Mucosa of descending colon (tissue), 3 donors: ENCODE results near the gene ARHGEF1. TPM values are rescaled to one million over a fixed set of nuclear protein-coding genes. Genes with fewer than 3 reads are reported as not detected.

ENCODE experiments used
- ATAC-seq: fragments of 200-7000 bp; cut with Tn5 transposase; one replicate; pipeline ENCODE4 v1.9.1; 2020; ENCODE audit warnings: mild to moderate bottlenecking, moderate library complexity
- DNase-seq, 3 donors: peaks; one replicate each; pipeline ENCODE4 v3.0.0-alpha.2; 2020
- H3K36me3 ChIP-seq: fragments of 200-600 bp; one replicate; pipeline ENCODE4 v1.8.0; 2021; ENCODE audit warnings: low read depth, mild to moderate bottlenecking
- H3K4me1 ChIP-seq: fragments of 200-600 bp; one replicate; pipeline ENCODE4 v1.8.0; 2021; ENCODE audit warnings: low read depth, mild to moderate bottlenecking
- H3K4me3 ChIP-seq: fragments of 200-600 bp; one replicate; pipeline ENCODE4 v1.8.0; 2021; ENCODE audit warnings: mild to moderate bottlenecking
- H3K9me3 ChIP-seq: fragments of 200-600 bp; one replicate; pipeline ENCODE4 v1.8.0; 2021; ENCODE audit warnings: mild to moderate bottlenecking
- intact Hi-C, 2 donors: fragments of 100-400 bp; cut with DNase I in 1 of 2; cut with micrococcal nuclease in 1 of 2; formaldehyde crosslinking; loops; one replicate each; pipeline versions ENCODE4 v1.11.0 to v1.11.1; 2022; cut with DNase I, micrococcal nuclease
- total RNA-seq, 3 donors: library from RNA; stranded (reverse); fragmentation: NEBNext Ultra II Directional in 2 of 3; extraction: Animal tissue kit (Norgen Biotek cat#: 25700) in 2 of 3; gene quantifications; one replicate each; pipeline versions ENCODE4 v1.2.1 to v1.2.4, GENCODE V29; 2021 to 2023
- TF ChIP-seq, protein P1 (sequence below): fragments of 200-600 bp; IDR thresholded peaks from one replicate; pipeline ENCODE4 v1.8.0; 2022; ENCODE audit warnings: antibody characterized with exemption, mild to moderate bottlenecking
- donor health status: DM: no; HTN: no; CAD: no; lungs with moderate emphysema.
- donor health status: DM: no; HTN: no; CAD: no.
- donor health status: DM: no; HTN: yes; CAD: no.

Gene ARHGEF1
- total RNA-seq, 3 donors from 2014 or later: 84.9 to 125 (median 92.3) TPM

GRCh38 chr19:41859618-41860418 lies 23.2 kb upstream of the ARHGEF1 start, which contains the start of gene RPS19:
Gene RPS19 (plus strand): TSS chr19:41860255. CDS start chr19:41860775, 520 bp downstream.
- ATAC-seq (peak; percentile 94), DNase-seq (peak; percentile 98 to 99 (median 99))
- no peaks in the 10 kb centered on the region for H3K9me3 ChIP-seq
- H3K4me1 ChIP-seq: peaks cover 26% of the 10 kb centered on the region
- TF ChIP-seq, protein P1, sequence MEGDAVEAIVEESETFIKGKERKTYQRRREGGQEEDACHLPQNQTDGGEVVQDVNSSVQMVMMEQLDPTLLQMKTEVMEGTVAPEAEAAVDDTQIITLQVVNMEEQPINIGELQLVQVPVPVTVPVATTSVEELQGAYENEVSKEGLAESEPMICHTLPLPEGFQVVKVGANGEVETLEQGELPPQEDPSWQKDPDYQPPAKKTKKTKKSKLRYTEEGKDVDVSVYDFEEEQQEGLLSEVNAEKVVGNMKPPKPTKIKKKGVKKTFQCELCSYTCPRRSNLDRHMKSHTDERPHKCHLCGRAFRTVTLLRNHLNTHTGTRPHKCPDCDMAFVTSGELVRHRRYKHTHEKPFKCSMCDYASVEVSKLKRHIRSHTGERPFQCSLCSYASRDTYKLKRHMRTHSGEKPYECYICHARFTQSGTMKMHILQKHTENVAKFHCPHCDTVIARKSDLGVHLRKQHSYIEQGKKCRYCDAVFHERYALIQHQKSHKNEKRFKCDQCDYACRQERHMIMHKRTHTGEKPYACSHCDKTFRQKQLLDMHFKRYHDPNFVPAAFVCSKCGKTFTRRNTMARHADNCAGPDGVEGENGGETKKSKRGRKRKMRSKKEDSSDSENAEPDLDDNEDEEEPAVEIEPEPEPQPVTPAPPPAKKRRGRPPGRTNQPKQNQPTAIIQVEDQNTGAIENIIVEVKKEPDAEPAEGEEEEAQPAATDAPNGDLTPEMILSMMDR: peak; percentile 58
- intact Hi-C loops: no loop called here
- H3K36me3 ChIP-seq: peaks cover 3% of the 10 kb centered on the region
- H3K4me3 ChIP-seq: peak within 1 kb of the TSS; percentile 97

DNA sequence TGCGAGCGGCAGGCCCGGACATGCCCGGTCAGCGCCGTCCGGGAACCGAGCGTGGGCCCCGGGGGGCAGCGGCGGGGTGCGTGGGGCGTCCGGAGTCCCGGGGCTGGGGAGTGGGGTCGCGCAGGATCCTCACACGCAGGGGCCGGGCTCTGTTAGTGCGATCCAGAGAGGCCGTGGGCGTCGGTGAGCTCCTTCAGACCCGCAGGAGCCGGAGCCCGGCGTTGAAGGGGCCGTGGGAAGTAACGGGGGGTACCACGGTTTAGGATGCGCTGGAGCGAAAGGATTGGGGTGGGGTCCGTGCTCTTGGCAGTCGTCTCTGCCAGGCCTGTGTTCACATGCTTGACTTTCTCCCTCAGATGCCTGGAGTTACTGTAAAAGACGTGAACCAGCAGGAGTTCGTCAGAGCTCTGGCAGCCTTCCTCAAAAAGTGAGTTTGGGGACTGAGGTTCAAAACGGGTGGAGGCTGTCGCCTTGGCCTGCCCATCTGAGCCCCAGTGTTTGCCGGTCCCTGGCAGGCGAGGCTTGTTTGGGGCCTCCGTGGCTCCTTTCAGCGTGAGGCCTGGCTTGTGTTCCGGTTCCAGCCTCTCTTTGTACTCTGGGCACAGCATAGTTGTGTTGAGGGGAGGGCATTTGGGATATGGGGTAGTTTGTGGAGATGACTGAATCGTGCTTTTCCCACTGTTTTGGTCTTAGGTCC lies 22.4 kb upstream of the ARHGEF1 start:
- ATAC-seq: no peak

GRCh38 chr19:41861116-41861768 lies 21.7 kb upstream of the ARHGEF1 start:
- intact Hi-C loops: no loop called here
- TF ChIP-seq, protein P1: no peak
- DNase-seq (no peak), ATAC-seq (no peak)
- H3K4me3 ChIP-seq: no peak overlapping the region
- H3K4me1 ChIP-seq: peaks cover 26% of the 10 kb centered on the region
- no peaks in the 10 kb centered on the region for H3K9me3 ChIP-seq
- H3K36me3 ChIP-seq: peaks cover 3% of the 10 kb centered on the region

More for the DNA sequence above, 22.4 kb upstream of the ARHGEF1 start:
- H3K9me3 ChIP-seq: no peaks in the 10 kb centered on the region
- DNase-seq: no peak
- peaks cover 26% of the 10 kb centered on the region for H3K4me1 ChIP-seq
- peaks cover 3% of the 10 kb centered on the region for H3K36me3 ChIP-seq
- peak overlapping the region; percentile 97 for H3K4me3 ChIP-seq
- TF ChIP-seq, protein P1: no peak
- intact Hi-C loops: no loop called here

GRCh38 chr19:41861846-41862245 lies 21.1 kb upstream of the ARHGEF1 start:
- Histone ChIP-seq H3K4me1 (peaks cover 27% of the 10 kb centered on the region), H3K4me3 (no peak overlapping the region), H3K36me3 (peaks cover 3% of the 10 kb centered on the region), H3K9me3 (no peaks in the 10 kb centered on the region)
- TF ChIP-seq, protein P1: no peak
- ATAC-seq: no peak
- intact Hi-C loops: no loop called here
- DNase-seq: no peak

- peaks cover 3% of the 10 kb centered on the region for H3K36me3 ChIP-seq
- no peak overlapping the region for H3K4me3 ChIP-seq
These were observed 20.5 kb upstream of the ARHGEF1 start for GRCh38 chr19:41862445-41862986.

More at GRCh38 chr19:41862445-41862986, 20.5 kb upstream of the ARHGEF1 start:
- Histone ChIP-seq H3K9me3 (no peaks in the 10 kb centered on the region), H3K4me1 (peaks cover 33% of the 10 kb centered on the region)
- ATAC-seq (no peak), DNase-seq (no peak)
- TF ChIP-seq, protein P1: no peak
- intact Hi-C loops: no loop called here
